HepG2 (cell line): ENCODE data around the gene MTIF2. TPM values are rescaled to one million over a fixed set of nuclear protein-coding genes. Genes with fewer than 3 reads are reported as not detected.

Source experiments
- CBX1 ChIP-seq: IDR thresholded peaks from one replicate; pipeline ENCODE4 v1.6.1; 2016; ENCODE audit warnings: antibody characterized with exemption, low read depth
- EP300 ChIP-seq, 3 experiments: sonication (generic) in 1 of 3; formaldehyde crosslinking in 1 of 3; IDR thresholded peaks; 2 replicates each; pipeline versions ENCODE4 v1.5.1 to v1.6.1; 2011 to 2020; ENCODE audit warnings: low read depth in 2 of 3, low read length in 2 of 3, borderline replicate concordance in 1 of 3, improper control_type of control experiment in 1 of 3, mild to moderate bottlenecking in 1 of 3, missing genetic modification reagents in 1 of 3, moderate library complexity in 1 of 3
- FLYWCH1 ChIP-seq: sonication (generic); formaldehyde crosslinking; IDR thresholded peaks from 2 replicates; pipeline ENCODE4 v1.8.1; 2023; ENCODE audit warnings: mild to moderate bottlenecking, missing genetic modification reagents
- GATAD2A ChIP-seq: IDR thresholded peaks from 2 replicates; pipeline ENCODE4 v1.6.1; 2016
- HMGXB4 ChIP-seq, 2 experiments: sonication (generic) in 1 of 2; formaldehyde crosslinking in 1 of 2; IDR thresholded peaks; 2 replicates each; pipeline versions ENCODE4 v1.4.0 to v1.6.1; 2018 to 2020; ENCODE audit warnings: missing genetic modification reagents in 2 of 2, borderline replicate concordance in 1 of 2, low read depth in 1 of 2, mild to moderate bottlenecking in 1 of 2, missing biosample characterization in 1 of 2
- MAZ ChIP-seq, 2 experiments: sonication (generic) in 1 of 2; formaldehyde crosslinking in 1 of 2; IDR thresholded peaks; 2 replicates each; pipeline versions ENCODE4 v1.5.0 to v1.6.1; 2012 to 2020; ENCODE audit warnings: low read depth in 2 of 2, mild to moderate bottlenecking in 2 of 2, borderline replicate concordance in 1 of 2, improper control_type of control experiment in 1 of 2, low read length in 1 of 2, missing genetic modification reagents in 1 of 2, moderate library complexity in 1 of 2
- MEIS2 ChIP-seq: sonication (generic); formaldehyde crosslinking; IDR thresholded peaks from 2 replicates; pipeline ENCODE4 v1.9.0; 2021; ENCODE audit warnings: mild to moderate bottlenecking, missing genetic modification reagents
- NFATC3 ChIP-seq: sonication (generic); formaldehyde crosslinking; IDR thresholded peaks from 2 replicates; pipeline ENCODE4 v1.5.1; 2020; ENCODE audit warnings: mild to moderate bottlenecking, missing genetic modification reagents
- PRDM4 ChIP-seq: sonication (generic); formaldehyde crosslinking; IDR thresholded peaks from 2 replicates; pipeline ENCODE4 v1.9.0; 2021; ENCODE audit warnings: missing genetic modification reagents, borderline replicate concordance
- SAP130 ChIP-seq: IDR thresholded peaks from 2 replicates; pipeline ENCODE4 v1.6.1; 2016; ENCODE audit warnings: low read depth
- SIX1 ChIP-seq: sonication (generic); formaldehyde crosslinking; IDR thresholded peaks from 2 replicates; pipeline ENCODE4 v1.4.0; 2020; ENCODE audit warnings: missing genetic modification reagents, borderline replicate concordance
- SNAPC2 ChIP-seq: sonication (generic); formaldehyde crosslinking; IDR thresholded peaks from 2 replicates; pipeline ENCODE4 v1.8.1; 2022; ENCODE audit warnings: mild to moderate bottlenecking, missing genetic modification reagents
- SOX13 ChIP-seq, 3 experiments: fragments of 450-650 bp in 1 of 3; sonication (generic) in 1 of 3; formaldehyde crosslinking in 1 of 3; IDR thresholded peaks in 2 of 3; conservative IDR thresholded peaks in 1 of 3; 2 replicates each; pipeline versions ENCODE4 v1.5.0 to v1.6.1; 2016 to 2020; ENCODE audit warnings: antibody characterized with exemption in 1 of 3, mild to moderate bottlenecking in 1 of 3, missing compliant biosample characterization in 1 of 3, missing genetic modification reagents in 1 of 3, moderate library complexity in 1 of 3
- TCF7 ChIP-seq: sonication (generic); IDR thresholded peaks from 2 replicates; pipeline ENCODE4 v1.6.1; 2016; ENCODE audit warnings: antibody characterized with exemption, low read depth
- XBP1 ChIP-seq: sonication (generic); formaldehyde crosslinking; IDR thresholded peaks from 2 replicates; pipeline ENCODE4 v1.5.0; 2020; ENCODE audit warnings: missing genetic modification reagents
- ZBTB21 ChIP-seq: sonication (generic); formaldehyde crosslinking; IDR thresholded peaks from 2 replicates; pipeline ENCODE4 v1.4.0; 2020; ENCODE audit warnings: missing genetic modification reagents
- ZFP36L2 ChIP-seq: sonication (generic); formaldehyde crosslinking; IDR thresholded peaks from 2 replicates; pipeline ENCODE4 v1.4.0; 2020; ENCODE audit warnings: missing genetic modification reagents
- ZNF296 ChIP-seq: sonication (generic); formaldehyde crosslinking; conservative IDR thresholded peaks from 2 replicates; pipeline ENCODE4 v1.5.0; 2020; ENCODE audit warnings: mild to moderate bottlenecking, missing genetic modification reagents
- ZNF557 ChIP-seq: sonication (generic); formaldehyde crosslinking; IDR thresholded peaks from 2 replicates; pipeline ENCODE4 v1.4.0; 2020; ENCODE audit warnings: missing genetic modification reagents
- ZNF563 ChIP-seq: sonication (generic); formaldehyde crosslinking; IDR thresholded peaks from 2 replicates; pipeline ENCODE4 v1.8.0; 2022; ENCODE audit warnings: mild to moderate bottlenecking, moderate library complexity, missing genetic modification reagents
- ZNF572 ChIP-seq: sonication (generic); formaldehyde crosslinking; IDR thresholded peaks from 2 replicates; pipeline ENCODE4 v1.5.1; 2020; ENCODE audit warnings: mild to moderate bottlenecking, missing genetic modification reagents
- ZNF709 ChIP-seq: sonication (generic); formaldehyde crosslinking; IDR thresholded peaks from 2 replicates; pipeline ENCODE4 v1.5.0; 2020; ENCODE audit warnings: mild to moderate bottlenecking, missing genetic modification reagents
- ZNF747 ChIP-seq: sonication (generic); formaldehyde crosslinking; IDR thresholded peaks from 2 replicates; pipeline ENCODE4 v1.8.1; 2023; ENCODE audit warnings: missing genetic modification reagents, mild to moderate bottlenecking, borderline replicate concordance
- ZNF776 ChIP-seq: sonication (generic); formaldehyde crosslinking; IDR thresholded peaks from 2 replicates; pipeline ENCODE4 v1.4.0; 2020; ENCODE audit warnings: mild to moderate bottlenecking, missing genetic modification reagents
- polyA plus RNA-seq, 8 experiments: library from polyadenylated mRNA; depleted of rRNA in 3 of 8; stranded (reverse) in 7 of 8; unstranded in 1 of 8; fragments of >200 nt; fragmentation: Illumina TruSeq in 4 of 8; extraction: Trizol in 4 of 8; gene quantifications; 2 replicates each; pipeline versions ENCODE4 v1.2.1 to v1.2.3, GENCODE V29; 2011 to 2016; ENCODE audit warnings: low read depth in 4 of 8, missing spikeins in 1 of 8, mixed read lengths in 1 of 8; ENCODE audit not compliant: insufficient read depth in 1 of 8
- total RNA-seq, 5 experiments: library from RNA; depleted of rRNA; stranded (reverse); fragments of >200 nt; fragmentation: Illumina TruSeq; extraction: Trizol; gene quantifications; 2 replicates each; pipeline ENCODE4 v1.2.3, GENCODE V29; 2016; ENCODE audit warnings: low read depth in 1 of 5
- TF ChIP-seq, protein P1 (sequence below): sonication (generic); formaldehyde crosslinking; IDR thresholded peaks from 2 replicates; pipeline ENCODE4 v1.4.0; 2020; ENCODE audit warnings: missing genetic modification reagents, borderline replicate concordance

The MTIF2 gene
- total and polyA plus RNA-seq, 2 of the 13 experiments (the other 11 are each of a cell fraction or from before 2014, with no cell fraction given) = 32.1 to 92.1 TPM

DNA sequence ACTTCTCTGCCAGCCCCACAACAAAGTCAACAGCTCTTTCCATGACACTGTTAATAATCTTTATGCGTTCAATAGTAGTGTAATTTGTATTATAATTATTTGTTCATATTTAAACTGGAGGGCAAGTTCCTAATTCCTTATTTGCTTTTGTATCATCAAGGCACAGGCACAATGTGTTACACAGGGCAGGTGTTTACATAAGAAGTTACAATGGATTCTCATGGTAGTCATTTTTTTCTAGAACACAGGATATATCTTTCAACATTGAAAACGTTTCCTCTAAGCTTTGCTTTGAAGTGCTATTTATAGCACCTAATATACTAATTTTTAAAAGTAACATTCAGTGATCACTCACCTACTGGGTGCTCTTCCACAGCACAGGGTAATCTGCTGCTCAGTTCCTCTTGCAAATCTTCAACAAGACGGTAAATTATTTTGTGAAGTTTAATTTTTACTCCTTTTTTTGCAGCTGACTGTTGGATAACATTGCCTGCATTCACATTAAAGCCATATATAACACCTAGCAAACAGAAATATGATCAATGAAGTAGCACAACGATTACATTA is 29.3 kb downstream of the MTIF2 start (continued):
- TF ChIP-seq ZNF557 = no peak
- no peak for TF ChIP-seq ZNF747 (CRISPR knock-in tag)
- TF ChIP-seq, protein P1, sequence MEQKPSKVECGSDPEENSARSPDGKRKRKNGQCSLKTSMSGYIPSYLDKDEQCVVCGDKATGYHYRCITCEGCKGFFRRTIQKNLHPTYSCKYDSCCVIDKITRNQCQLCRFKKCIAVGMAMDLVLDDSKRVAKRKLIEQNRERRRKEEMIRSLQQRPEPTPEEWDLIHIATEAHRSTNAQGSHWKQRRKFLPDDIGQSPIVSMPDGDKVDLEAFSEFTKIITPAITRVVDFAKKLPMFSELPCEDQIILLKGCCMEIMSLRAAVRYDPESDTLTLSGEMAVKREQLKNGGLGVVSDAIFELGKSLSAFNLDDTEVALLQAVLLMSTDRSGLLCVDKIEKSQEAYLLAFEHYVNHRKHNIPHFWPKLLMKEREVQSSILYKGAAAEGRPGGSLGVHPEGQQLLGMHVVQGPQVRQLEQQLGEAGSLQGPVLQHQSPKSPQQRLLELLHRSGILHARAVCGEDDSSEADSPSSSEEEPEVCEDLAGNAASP (CRISPR knock-in tag) = no peak
- peak; percentile 79 for TF ChIP-seq TCF7
- peak; percentile 70 for TF ChIP-seq SAP130
- TF ChIP-seq FLYWCH1 (CRISPR knock-in tag) = no peak
- no peak for TF ChIP-seq ZNF296 (CRISPR knock-in tag)
- TF ChIP-seq ZFP36L2 = no peak
- TF ChIP-seq CBX1 = no peak
- TF ChIP-seq HMGXB4 (CRISPR knock-in tag; IDR thresholded peaks at IDR 0.05; ENCODE audit: borderline replicate concordance in 1 of 2, low read depth in 1 of 2) = no peak
- TF ChIP-seq SIX1 (CRISPR knock-in tag) = no peak
- TF ChIP-seq ZNF776 (CRISPR knock-in tag) = no peak
- TF ChIP-seq ZNF709 (CRISPR knock-in tag) = no peak
- TF ChIP-seq SNAPC2 (CRISPR knock-in tag) = no peak
- TF ChIP-seq MAZ (IDR thresholded peaks at IDR 0.05; ENCODE audit: borderline replicate concordance, low read depth, low read length) = no peak
- no peak for TF ChIP-seq MAZ (CRISPR knock-in tag; IDR thresholded peaks at IDR 0.05; ENCODE audit: low read depth)
- TF ChIP-seq XBP1 = no peak
- no peak for TF ChIP-seq MEIS2 (CRISPR knock-in tag)
- peak; percentile 54 for TF ChIP-seq GATAD2A
- TF ChIP-seq EP300 (IDR thresholded peaks at IDR 0.05; ENCODE audit: low read depth in 2 of 2, low read length in 2 of 2) = peak in 1 of 2 experiments; percentile 41; a peak in 1 of 4 replicates
- no peak for TF ChIP-seq EP300 (CRISPR knock-in tag; IDR thresholded peaks at IDR 0.05; ENCODE audit: borderline replicate concordance)
- no peak for TF ChIP-seq SOX13 (IDR thresholded peaks at IDR 0.05)
- peak in 1 of 2 experiments; percentile 89; a peak in 2 of 4 replicates for TF ChIP-seq SOX13 (CRISPR knock-in tag; conservative IDR thresholded peaks at IDR 0.05 in 1 of 2, IDR thresholded peaks at IDR 0.05 in 1 of 2)
- TF ChIP-seq ZNF563 (CRISPR knock-in tag) = no peak
- TF ChIP-seq NFATC3 (CRISPR knock-in tag) = no peak
- no peak for TF ChIP-seq ZNF572 (CRISPR knock-in tag)
- TF ChIP-seq ZBTB21 = no peak
- TF ChIP-seq PRDM4 (CRISPR knock-in tag) = no peak
